Measurements from ENCODE around the gene HNRNPAB.
A peak's percentile ranks its signal among the peaks of the same experiment; 100 is the strongest.
"Not testable (repeated sequence)": the region's sequence is repeated elsewhere in the genome, so short reads cannot be mapped to it uniquely, and the experiment has no call there.

The HNRNPAB gene

GRCh38 chr5:178198151-178198550 lies 6.2 kb upstream of the HNRNPAB start:
- DNase-seq, result not testable (repeated sequence)

- no peak for DNase-seq
These were observed 5.6 kb upstream of the HNRNPAB start for GRCh38 chr5:178198706-178199105.

DNA sequence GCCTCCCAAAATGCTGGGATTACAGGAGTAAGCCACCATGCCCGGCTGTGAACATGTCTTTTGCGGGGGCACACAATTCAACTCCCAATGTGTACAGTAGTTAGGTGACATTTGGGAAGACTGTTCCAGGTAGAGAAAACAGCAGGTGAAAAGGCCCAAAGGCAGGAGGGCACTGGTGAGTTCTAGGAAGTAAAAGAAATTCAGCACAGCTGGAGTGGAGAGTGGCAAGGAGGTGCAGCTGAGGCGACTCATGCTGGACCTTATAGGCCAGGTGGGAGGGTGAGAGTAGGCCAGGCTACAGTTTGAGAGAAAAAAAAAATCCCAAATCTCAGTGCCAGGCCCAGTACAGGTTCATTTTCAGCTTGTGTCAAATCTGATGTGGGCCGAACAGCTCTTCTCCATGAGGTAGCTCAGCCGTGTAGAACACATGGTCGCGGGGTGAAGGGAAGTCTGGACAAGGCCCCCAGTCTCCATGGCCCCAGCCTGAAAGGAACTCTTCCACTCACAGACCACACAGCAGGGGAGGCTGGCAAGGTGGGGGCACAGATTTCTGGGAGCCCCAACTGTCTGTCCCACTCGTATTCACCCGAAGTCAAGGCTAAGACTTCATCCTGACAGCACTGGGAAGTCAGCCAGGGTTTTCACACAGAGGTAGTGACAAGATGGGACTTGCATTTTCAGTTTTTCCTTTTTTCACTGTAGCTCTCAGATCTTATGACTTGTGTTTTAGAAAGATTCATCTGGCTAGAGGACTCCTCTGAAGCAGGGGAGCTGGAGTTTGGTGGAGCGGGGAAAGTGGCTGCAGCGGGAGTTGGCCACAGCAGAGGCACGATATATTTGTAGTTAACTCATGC lies 4.5 kb upstream of the HNRNPAB start:
- DNase-seq, result no peak

DNA sequence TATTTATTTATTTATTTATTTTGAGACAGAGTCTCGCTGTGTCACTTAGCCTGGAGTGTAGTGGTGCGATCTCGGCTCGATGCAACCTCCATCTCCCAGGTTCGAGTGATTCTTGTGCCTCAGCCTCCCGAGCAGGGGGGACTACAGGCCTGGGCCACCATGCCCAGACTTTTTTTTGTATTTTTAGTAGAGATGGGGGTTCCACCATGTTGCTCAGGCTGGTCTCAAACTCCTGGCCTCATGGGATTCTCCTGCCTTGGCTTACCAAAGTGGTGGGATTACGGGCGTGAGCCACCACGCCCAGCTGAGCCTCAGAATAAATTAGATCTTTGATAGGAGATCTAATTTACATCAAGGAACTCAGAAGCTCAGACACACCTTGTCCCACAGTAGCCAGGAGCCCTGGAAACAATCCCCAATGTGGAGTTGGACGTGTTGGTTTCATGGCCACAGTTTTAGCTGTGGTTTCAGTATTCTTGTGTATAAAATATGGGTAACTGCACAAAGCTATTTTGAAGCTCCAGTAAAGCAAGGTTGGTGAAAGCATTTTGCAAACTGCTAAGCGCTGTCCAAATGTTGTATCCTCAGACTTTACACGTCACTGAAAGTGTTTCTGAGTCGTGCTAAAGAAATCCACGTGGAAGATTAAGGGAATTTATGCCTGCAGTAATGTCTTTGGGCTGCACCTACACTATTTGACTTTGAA lies 3.0 kb upstream of the HNRNPAB start:
- DNase-seq, result no peak

GRCh38 chr5:178201927-178202235 lies 2.5 kb upstream of the HNRNPAB start:
- no peak for DNase-seq

- no peak for DNase-seq
These were observed 1.8 kb upstream of the HNRNPAB start for GRCh38 chr5:178202541-178202940.

GRCh38 chr5:178203670-178204181 lies 607 bp upstream of the HNRNPAB start:
- no peak for DNase-seq

DNA sequence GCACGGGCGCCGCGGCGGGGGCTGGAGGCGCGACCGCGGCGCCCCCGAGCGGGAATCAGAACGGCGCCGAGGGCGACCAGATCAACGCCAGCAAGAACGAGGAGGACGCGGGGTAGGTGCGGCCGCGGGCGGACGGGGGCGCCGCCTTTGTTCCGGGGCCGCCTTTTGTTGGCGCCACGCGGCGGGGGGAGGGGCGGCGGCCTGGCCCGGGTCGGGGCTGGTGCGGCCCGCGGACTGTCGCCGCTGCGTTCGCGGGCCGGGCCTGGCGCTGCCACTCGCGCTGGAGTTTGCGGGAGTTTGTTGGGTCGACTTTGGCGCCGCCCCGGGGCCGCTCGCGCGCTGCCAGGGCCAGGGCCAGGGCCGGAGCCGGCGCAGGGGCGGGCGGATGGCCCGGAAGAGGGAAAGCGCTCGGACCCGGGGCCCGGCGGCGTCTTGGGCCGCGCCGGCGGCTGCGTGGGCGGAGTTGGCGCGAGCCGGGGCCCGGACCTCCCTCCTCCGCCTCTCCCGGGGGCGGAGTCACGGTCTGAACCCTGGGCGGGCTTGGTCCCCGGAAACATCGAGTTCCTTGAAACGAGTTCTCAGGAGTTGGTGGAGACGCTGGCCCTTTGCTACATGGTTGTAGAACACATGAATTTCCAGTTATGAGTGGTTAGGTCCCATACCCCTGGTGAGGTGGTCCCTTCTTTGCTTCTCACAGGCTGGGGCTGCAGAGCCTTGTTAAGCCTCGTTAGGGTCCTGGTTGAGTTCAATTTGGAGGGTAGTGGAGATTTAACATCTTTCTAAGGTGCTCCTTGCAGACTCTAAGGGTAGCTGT lies 809 bp downstream of the HNRNPAB start:
- DNase-seq, result peak; percentile 64

DNA sequence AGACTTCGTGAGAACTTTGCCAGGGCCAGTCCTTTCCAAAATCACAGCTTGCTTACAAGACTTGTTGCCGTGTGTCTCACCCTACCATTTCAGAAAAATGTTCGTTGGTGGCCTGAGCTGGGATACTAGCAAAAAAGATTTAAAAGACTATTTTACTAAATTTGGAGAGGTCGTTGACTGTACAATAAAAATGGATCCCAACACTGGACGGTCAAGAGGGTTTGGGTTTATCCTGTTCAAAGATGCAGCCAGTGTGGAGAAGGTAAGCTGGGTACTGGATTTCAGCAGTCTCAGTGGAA lies 1.4 kb downstream of the HNRNPAB start:
- DNase-seq, result no peak

- no peak for DNase-seq
These were observed 2.1 kb downstream of the HNRNPAB start for GRCh38 chr5:178206166-178207101.

- DNase-seq, result no peak
These were observed 3.0 kb downstream of the HNRNPAB start for GRCh38 chr5:178207183-178207916.

DNA sequence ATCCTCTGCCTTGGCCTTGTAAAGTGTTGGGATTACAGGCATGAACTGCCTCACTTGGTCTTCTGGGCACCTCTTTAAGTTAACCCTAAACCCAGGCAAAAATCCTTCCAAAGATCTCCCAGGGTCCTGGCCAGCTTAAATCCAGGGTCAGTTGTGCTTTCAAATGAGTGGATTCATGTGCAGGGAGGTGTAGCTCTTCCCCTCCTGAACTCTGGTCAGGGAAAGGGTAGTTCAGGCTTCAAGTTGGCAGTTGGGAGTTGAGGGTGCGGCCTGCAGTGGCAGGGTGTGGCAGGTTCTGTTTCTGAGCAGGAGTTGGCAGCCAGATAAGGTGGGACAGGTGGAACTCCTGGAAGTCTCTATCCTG lies 3.6 kb downstream of the HNRNPAB start:
- DNase-seq, result no peak

- DNase-seq, result no peak
These were observed 4.4 kb downstream of the HNRNPAB start for GRCh38 chr5:178208540-178209227.

GRCh38 chr5:178209334-178210072 lies 5.2 kb downstream of the HNRNPAB start:
- no peak for DNase-seq

- no peak for DNase-seq
These were observed 5.8 kb downstream of the HNRNPAB start for GRCh38 chr5:178210073-178210535.

DNA sequence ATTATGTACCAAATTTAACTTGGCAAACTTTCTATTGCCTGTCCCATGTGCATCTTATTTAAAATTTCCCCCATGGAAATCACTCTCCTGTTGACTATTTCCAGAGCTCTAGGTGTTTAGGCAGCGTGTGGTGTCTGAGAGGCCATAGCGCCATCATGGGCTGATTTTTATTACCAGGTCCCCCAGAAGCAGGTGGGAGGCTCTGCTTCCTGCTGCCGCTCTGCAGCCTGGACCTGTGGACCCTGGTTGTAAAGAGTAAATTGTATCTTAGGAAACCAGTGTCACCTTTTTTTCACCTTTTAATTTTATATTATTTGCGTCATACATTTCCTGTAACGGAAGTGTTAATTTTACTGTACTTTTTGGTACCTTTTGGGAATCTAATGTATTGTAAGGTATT lies 6.4 kb downstream of the HNRNPAB start:
- no peak for DNase-seq

- no peak for DNase-seq
These were observed 7.0 kb downstream of the HNRNPAB start for GRCh38 chr5:178211095-178212048.

DNA sequence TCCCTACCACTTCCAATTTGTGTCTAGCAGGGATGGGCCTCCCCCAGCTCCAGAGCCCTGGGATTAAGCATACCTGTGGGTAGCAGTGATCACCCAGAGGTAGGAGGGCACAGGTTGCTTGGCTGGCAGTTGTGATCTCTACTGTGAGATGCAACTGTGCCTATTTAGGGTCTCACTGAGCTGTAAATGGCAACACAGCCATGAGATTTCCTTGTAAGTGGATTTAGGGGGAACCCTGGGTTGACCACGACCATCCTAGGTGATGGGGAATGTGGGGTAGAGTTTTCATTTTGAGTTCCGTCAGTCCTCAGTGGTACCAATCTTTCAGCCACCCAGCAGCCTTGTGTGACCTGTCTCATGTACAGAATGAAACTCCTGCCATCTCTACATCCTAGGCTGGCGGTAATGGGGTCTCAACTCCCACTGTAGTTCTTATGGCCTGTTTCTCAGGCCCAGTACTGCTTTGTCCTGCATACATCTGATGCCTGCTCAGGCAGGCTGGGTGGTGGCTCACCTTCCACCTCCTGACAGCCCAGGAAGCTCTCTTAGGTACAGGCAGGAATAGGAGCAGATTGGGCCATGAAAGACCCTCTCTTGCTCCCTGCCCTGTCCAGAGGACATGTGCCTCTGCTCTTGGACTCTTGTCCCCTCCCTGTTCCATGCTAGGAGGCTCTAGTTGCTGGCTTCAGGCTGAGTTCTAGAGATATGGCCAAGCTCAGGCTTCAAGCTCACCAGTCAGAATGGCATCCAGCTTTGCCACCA lies 8.1 kb downstream of the HNRNPAB start:
- no peak for DNase-seq

Measured in amniotic stem cell (primary cell).